Panc1 (cell line): ENCODE data around the gene CYP2A6.

ENCODE experiments used
- POLR2AphosphoS5 ChIP-seq: IDR thresholded peaks from 2 replicates; pipeline ENCODE4 v1.6.1; 2012; ENCODE audit warnings: mild to moderate bottlenecking, low read depth, low read length, moderate library complexity
- SIN3A ChIP-seq: IDR thresholded peaks from 2 replicates; pipeline ENCODE4 v1.6.1; 2012; ENCODE audit warnings: low read depth, mild to moderate bottlenecking, low read length, moderate library complexity, borderline replicate concordance; ENCODE audit not compliant: insufficient read depth
- TCF7L2 ChIP-seq: IDR thresholded peaks from 2 replicates; pipeline ENCODE4 v1.6.1; 2011; ENCODE audit warnings: mild to moderate bottlenecking, low read depth, low read length, inconsistent platforms
- TF ChIP-seq, protein P1 (sequence below): fragments of 450-650 bp; IDR thresholded peaks from 2 replicates; pipeline ENCODE4 v1.5.1; 2017; ENCODE audit warnings: mild to moderate bottlenecking
- TF ChIP-seq, protein P2 (sequence below), 2 experiments: IDR thresholded peaks; 2 replicates each; pipeline ENCODE4 v1.6.1; 2011 to 2012; ENCODE audit warnings: low read depth in 2 of 2, control low read depth in 1 of 2, low read length in 1 of 2, mild to moderate bottlenecking in 1 of 2, moderate library complexity in 1 of 2; ENCODE audit not compliant: insufficient read depth in 1 of 2

DNA sequence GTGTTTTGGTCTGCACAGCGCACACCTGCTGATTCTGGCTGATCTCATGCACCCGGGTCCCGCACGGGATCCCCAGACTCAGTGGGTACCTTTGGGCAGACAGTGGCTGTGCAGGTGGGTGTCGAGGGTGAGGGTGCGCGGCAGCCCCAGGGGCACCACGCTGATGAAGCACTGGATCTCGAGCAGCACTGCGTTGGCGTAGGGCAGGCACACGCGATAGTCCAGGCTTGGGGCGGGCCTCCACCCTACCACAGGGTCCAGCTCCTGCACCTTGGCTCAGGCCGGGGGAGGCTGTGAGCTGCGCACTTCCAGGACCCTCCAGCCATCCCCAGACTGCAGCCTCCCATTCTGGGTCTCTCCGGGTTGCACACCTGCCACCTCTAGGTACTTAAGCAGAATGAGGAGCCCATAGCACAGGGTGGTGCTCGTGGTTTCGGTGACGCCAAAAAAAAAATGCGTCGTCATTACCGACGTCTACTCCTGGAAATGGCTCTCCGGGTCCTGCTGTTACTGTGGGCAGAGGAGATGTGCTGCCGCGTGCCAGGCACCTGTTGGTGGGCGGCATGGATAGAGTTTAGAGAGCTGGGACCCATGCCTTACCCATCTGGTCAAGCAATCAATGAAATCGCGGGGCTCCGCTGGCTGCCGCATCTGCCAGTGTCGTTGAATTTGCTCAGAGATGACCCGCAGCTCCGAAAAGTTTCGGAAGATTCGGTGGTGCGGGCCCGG, 40.7 kb downstream of the CYP2A6 start:
- TF ChIP-seq, protein P1, sequence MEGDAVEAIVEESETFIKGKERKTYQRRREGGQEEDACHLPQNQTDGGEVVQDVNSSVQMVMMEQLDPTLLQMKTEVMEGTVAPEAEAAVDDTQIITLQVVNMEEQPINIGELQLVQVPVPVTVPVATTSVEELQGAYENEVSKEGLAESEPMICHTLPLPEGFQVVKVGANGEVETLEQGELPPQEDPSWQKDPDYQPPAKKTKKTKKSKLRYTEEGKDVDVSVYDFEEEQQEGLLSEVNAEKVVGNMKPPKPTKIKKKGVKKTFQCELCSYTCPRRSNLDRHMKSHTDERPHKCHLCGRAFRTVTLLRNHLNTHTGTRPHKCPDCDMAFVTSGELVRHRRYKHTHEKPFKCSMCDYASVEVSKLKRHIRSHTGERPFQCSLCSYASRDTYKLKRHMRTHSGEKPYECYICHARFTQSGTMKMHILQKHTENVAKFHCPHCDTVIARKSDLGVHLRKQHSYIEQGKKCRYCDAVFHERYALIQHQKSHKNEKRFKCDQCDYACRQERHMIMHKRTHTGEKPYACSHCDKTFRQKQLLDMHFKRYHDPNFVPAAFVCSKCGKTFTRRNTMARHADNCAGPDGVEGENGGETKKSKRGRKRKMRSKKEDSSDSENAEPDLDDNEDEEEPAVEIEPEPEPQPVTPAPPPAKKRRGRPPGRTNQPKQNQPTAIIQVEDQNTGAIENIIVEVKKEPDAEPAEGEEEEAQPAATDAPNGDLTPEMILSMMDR = no peak
- no peak for TF ChIP-seq SIN3A
- TF ChIP-seq POLR2AphosphoS5 = no peak; the same call in none of the 2 replicates
- TF ChIP-seq, protein P2, sequence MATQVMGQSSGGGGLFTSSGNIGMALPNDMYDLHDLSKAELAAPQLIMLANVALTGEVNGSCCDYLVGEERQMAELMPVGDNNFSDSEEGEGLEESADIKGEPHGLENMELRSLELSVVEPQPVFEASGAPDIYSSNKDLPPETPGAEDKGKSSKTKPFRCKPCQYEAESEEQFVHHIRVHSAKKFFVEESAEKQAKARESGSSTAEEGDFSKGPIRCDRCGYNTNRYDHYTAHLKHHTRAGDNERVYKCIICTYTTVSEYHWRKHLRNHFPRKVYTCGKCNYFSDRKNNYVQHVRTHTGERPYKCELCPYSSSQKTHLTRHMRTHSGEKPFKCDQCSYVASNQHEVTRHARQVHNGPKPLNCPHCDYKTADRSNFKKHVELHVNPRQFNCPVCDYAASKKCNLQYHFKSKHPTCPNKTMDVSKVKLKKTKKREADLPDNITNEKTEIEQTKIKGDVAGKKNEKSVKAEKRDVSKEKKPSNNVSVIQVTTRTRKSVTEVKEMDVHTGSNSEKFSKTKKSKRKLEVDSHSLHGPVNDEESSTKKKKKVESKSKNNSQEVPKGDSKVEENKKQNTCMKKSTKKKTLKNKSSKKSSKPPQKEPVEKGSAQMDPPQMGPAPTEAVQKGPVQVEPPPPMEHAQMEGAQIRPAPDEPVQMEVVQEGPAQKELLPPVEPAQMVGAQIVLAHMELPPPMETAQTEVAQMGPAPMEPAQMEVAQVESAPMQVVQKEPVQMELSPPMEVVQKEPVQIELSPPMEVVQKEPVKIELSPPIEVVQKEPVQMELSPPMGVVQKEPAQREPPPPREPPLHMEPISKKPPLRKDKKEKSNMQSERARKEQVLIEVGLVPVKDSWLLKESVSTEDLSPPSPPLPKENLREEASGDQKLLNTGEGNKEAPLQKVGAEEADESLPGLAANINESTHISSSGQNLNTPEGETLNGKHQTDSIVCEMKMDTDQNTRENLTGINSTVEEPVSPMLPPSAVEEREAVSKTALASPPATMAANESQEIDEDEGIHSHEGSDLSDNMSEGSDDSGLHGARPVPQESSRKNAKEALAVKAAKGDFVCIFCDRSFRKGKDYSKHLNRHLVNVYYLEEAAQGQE (IDR thresholded peaks at IDR 0.05; ENCODE audit: insufficient read depth in 1 of 2, low read depth in 2 of 2, low read length in 1 of 2) = no peak
- TF ChIP-seq TCF7L2 = no peak
